HG03135 (cell line): ENCODE data around the gene KCNAB2.

Experiments used
- ATAC-seq: cut with Tn5 transposase; IDR thresholded peaks from one replicate; pipeline ENCODE4 v1.9.1; 2021; ENCODE audit warnings: mild to moderate bottlenecking, moderate library complexity; ENCODE audit not compliant: unreplicated experiment

Gene KCNAB2

DNA sequence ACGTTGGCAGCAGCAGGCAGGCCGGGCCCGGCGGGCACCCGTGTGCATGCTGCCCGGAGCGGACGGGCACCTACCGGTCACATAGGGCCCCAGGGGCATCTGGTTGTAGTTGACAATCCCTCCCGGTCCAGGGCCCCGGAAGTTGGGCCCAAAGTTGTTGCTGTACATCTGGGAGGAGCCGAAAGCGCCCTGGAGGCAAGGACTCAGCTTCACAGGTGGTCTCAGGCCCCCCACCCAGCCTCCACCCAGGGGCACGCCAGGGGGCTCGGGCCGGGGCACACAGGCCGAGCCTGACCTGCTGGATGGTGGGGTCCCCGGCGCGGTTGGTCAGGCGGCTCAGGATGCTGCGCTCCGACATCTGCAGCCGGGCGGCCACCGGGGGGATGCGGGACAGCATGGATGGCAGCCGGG, 60.6 kb downstream of the KCNAB2 start:
- no peak for ATAC-seq

DNA sequence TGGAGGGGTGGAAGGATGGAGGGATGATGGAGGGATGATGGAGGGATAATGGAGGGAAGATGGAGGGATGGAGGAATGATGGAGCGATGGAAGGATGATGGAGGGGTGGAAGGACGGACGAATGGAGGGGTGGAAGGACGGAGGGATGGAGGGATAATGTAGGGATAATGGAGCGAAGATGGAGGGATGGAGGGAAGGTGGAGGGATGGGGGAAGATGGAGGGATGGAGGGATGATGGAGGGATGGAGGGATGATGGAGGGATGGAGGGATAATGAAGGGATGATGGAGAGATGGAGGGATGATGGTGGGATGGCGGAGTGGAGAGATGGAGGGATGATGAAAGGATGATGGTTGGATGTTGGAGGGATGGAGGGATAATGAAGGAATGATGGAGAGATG, 61.3 kb downstream of the KCNAB2 start:
- ATAC-seq: no peak

- ATAC-seq: no peak
Observed at GRCh38 chr1:6107409-6108356, 62.0 kb downstream of the KCNAB2 start.

GRCh38 chr1:6108476-6108875, 62.8 kb downstream of the KCNAB2 start:
- no peak for ATAC-seq

DNA sequence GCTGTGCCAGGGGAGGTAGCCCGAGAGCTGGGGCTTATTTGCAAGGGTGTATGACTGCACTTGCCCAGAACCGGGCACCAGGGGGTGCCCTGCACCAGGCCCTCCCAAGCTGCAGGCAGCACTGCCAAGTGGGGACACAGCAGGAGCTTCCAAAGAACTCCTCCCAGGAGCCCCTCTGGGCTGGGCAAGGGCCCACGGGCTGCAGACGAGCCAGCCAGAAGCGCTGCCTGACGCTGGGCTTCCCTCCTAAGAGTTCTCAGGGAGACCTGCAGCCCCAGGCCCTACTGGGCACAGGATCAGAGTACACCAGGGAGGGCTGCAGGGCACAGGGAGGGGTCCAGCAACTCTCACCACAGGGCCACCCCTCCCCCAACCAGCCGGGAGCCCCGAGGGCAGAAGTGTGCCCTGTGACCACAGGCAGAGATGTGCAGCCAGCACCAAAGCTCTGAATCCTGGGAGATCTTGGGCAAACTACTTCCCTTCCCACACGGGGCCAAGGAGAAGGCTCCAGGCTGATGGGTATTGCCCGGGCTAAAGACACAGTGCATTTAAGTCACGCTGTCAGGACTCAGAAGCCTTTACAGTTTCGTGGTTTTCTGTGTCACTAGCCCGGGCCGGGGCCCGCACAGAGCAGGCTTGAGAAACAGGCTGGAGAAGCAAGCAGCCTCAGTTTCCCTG, 63.4 kb downstream of the KCNAB2 start:
- ATAC-seq: peak; percentile 60

DNA sequence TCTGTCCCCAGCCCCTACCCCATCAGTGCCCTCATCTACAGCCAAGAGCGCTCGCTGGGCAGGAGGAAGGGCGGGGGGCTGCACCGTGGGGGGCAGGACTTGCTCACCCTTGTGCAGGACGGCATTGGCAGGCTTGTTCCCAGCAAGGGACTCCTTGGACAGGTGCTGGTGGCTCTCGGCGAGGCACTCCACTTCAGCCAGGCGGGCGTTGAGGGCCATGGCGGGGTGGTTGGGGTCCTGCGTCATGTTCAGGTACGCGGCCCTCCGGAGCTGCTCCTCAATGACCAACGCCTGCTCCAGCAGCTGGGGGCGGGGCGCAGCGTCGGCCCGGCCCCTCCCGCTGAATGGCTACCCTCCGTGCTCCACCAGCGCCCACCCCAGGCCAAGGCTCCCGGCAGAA, 64.0 kb downstream of the KCNAB2 start:
- ATAC-seq: no peak

DNA sequence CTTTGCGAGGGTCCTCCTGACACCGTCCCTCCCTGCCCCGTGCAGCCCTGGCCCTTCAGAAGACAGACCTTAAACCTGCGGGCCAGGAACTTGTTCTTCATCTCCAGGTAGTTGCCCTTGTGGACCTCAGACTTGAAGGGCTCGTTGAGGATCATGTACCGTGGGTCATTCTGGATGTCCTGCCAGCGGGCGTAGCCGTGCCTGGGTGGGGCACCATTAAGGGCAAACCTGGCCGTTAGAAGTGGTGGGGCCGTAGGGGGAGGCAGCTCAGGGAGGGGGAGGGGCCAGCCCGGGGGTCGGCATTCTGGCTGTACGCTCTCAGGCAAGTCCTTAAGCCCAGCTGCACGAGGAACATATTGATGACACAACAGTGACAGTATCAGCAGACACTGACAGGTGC, 64.6 kb downstream of the KCNAB2 start:
- ATAC-seq: no peak

GRCh38 chr1:6111571-6111970, 65.9 kb downstream of the KCNAB2 start:
- no peak for ATAC-seq

DNA sequence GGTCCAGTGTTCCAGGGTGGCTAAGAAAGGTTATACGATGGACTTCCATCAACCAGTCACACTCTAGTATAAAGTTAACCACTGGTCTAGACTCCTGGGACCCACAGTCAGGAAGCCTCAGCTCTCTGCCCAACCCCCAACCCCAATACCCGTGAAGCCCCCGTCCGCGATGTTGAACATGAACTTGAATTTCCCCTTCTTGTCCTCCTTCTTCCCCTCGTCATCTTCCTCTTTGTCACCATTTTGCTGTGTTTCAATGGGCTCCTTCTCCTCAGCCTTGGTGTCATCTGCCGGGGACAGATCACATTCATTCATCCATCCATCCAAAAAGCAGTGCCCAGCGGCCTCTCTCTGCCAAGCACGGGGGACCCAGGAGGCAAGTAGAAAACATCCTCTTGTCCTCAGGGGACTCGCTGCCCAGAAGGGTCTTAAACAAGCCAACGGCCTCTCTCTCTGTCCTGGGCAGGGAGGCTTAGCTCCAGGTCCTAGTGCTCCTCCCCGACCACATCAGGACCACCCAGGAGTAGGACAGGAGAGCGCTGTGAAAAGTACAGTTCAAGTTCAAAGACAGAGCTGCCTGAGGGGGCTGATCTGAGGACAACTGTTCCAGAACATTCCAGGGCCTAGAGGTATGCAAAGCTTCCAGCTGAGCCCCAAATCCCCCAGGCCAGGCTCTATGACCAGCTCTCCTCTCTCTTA, 66.5 kb downstream of the KCNAB2 start:
- no peak for ATAC-seq

DNA sequence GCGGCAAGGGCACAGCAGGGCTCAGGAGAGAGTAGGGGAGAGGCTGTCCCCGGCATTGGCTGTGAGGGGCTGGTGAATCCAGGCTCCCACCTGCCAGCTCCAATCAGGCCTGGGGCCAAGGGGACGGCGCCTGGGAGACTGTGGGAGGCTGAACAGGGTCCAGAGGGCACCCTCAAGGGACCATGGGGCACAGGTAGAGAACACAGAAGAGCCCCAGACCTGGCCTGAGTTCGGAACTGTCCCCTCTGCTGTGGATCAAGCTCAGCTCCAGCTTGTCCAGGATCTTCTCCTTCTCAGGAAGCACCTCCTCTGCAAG, 67.0 kb downstream of the KCNAB2 start:
- no peak for ATAC-seq

GRCh38 chr1:6113116-6113515, 67.4 kb downstream of the KCNAB2 start:
- ATAC-seq: no peak

DNA sequence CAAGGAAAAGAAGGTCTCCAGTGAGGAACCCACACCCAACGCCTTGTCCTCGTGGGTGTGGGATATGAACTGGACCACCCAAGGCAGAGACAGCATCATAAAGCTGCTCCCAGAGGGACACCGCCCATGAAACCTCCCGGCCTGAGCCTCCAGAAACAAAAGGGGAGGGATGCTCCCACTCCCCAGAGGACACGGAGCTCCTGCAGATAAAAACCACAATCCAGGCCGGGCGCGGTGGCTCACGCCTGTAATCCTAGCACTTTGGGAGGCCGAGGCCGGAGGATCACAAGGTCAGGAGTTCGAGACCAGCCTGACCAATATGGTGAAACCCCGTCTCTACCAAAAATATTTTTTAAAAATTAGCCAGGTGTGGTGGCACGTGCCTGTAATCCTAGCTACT, 68.1 kb downstream of the KCNAB2 start:
- no peak for ATAC-seq

DNA sequence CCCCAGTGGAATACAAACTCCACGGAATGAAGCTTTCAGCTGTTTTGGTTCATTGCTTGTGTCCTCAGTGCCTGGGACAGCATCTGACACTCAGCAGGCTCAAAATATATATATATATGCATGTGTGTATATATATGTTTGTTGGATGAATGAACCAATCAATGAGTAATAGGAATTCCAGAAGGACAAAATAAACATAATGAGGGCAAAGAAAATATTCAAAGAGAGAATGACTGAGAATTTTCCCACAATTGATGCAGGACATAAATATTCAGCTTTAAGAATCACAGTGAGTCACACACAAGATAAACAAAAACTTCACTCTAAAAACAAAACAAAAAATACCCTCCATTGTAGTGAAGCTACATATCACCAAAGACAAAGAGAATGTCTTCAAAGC, 70.4 kb downstream of the KCNAB2 start:
- ATAC-seq: no peak

GRCh38 chr1:6117064-6117463, 71.4 kb downstream of the KCNAB2 start:
- no peak for ATAC-seq

- ATAC-seq: no peak
Observed at GRCh38 chr1:6117624-6118023, 71.9 kb downstream of the KCNAB2 start.

DNA sequence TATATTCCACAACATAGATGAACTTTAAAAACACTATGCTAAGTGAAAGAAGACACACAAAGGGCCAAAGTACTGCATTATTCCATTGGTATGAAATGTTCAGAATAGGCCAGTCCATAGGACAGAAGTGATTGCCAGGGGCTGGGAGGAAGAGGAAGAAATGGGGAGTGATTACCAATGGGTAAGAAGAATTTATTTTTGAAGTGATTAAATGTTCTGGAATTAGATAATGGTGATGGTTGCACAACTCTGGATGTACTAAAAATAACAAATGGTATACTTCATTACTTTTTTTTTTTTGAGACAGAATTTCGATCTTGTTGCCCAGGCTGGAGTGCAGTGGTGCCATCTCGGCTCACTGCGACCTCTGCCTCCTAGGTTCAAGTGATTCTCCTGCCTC, 72.7 kb downstream of the KCNAB2 start:
- ATAC-seq: no peak

DNA sequence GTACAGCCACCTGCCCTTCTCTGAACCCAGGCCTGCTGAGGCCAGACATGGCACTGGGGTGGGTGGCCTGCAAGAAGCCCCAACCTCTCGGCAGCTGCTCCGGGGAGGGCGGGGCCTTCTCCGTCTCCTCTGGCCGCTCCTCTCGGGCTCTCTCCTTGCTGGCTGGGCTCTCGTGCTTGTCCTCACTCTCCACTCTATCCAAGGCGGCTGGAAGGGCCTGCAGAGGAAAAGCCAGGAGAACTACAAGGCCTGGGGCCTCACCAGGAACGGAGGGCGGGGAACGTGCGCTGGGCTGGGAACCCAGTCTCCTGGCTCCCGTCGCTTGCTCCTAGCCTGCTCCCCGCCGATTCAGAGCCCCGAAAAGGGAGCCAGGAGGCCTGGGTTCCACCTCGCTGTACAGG, 75.3 kb downstream of the KCNAB2 start:
- ATAC-seq: no peak

- no peak for ATAC-seq
Observed at GRCh38 chr1:6121651-6122370, 76.1 kb downstream of the KCNAB2 start.

- ATAC-seq: no peak
Observed at GRCh38 chr1:6123083-6123482, 77.4 kb downstream of the KCNAB2 start.

DNA sequence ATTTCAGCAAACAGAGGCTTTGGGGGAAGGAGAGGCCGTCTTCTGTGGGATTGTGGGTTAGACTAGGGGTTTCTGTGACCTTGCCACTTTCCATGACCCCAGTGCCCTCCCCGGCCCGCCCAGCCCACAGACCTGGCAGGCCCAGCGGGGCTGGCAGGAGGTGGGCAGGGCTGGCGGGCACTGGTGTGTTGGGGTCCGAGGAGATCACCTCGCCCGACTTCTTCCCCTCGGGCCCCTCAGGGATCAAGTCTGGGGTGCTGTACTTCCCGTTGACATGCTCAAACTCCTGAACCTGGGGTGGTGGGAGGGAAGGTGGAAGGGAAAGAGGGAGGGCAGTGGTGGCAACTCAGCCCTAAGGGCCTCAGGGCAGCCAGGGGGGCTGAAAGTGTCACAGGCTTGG, 78.1 kb downstream of the KCNAB2 start:
- ATAC-seq: no peak

GRCh38 chr1:6124341-6124740, 78.7 kb downstream of the KCNAB2 start:
- ATAC-seq: no peak
